GM12875 (cell line): ENCODE results near the gene BMP2K.

Source experiments
- H3K4me3 ChIP-seq: one replicate; pipeline ENCODE4 v1.5.1; 2011; ENCODE audit warnings: low read depth, low read length, control low read depth
- TF ChIP-seq, protein P1 (sequence below): IDR thresholded peaks from 2 replicates; pipeline ENCODE4 v1.5.1; 2011; ENCODE audit warnings: low read depth, mild to moderate bottlenecking, control low read depth, inconsistent platforms, low read length, moderate library complexity, borderline replicate concordance; ENCODE audit not compliant: insufficient read depth

The BMP2K gene

GRCh38 chr4:78800965-78801364 lies 24.8 kb downstream of the BMP2K start:
- TF ChIP-seq, protein P1, sequence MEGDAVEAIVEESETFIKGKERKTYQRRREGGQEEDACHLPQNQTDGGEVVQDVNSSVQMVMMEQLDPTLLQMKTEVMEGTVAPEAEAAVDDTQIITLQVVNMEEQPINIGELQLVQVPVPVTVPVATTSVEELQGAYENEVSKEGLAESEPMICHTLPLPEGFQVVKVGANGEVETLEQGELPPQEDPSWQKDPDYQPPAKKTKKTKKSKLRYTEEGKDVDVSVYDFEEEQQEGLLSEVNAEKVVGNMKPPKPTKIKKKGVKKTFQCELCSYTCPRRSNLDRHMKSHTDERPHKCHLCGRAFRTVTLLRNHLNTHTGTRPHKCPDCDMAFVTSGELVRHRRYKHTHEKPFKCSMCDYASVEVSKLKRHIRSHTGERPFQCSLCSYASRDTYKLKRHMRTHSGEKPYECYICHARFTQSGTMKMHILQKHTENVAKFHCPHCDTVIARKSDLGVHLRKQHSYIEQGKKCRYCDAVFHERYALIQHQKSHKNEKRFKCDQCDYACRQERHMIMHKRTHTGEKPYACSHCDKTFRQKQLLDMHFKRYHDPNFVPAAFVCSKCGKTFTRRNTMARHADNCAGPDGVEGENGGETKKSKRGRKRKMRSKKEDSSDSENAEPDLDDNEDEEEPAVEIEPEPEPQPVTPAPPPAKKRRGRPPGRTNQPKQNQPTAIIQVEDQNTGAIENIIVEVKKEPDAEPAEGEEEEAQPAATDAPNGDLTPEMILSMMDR, result no peak
- H3K4me3 ChIP-seq, result no peak overlapping the region

DNA sequence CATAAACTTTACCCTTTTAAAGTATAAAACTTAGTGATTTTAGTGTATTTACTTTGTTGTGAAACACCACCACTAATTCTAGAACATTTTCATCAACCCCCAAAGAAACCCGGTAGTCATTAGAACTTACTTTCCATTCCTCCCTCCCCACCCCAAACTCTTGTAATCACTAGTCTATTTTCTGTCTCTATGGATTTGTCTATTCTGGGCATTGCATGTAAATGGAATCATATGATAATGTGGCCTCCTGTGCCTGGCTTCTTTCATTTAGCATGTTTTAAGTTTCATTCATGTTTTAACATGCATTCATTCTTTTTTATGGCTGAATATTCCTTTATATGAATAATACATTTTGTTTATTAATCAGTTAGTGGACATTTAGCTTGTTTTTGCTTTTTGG lies 27.8 kb downstream of the BMP2K start:
- no peak overlapping the region for H3K4me3 ChIP-seq
- TF ChIP-seq, protein P1, result no peak

DNA sequence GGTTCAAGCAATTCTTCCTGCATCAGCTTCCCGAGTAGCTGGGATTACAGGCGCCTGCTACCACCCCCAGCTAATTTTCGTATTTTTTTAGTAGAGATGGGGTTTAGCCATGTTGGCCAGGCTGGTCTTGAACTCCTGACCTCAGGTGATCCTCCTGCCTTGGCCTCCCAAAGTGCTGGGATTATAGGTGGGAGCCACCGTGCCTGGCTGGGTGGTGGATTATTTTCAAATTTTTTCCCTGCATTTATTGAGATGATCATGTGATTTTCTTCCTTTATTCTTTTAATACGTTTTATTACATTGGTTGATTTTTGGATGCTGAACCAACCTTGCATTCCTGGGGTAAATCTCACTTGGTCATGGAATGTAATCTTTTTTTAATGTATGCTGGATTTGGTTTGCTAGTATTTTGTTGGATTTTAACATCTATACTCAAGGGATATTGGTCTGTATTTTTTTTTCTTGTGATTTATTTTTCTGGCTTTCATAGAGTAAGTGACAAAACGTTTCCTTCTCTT lies 30.9 kb downstream of the BMP2K start:
- no peak overlapping the region for H3K4me3 ChIP-seq
- TF ChIP-seq, protein P1, result no peak

DNA sequence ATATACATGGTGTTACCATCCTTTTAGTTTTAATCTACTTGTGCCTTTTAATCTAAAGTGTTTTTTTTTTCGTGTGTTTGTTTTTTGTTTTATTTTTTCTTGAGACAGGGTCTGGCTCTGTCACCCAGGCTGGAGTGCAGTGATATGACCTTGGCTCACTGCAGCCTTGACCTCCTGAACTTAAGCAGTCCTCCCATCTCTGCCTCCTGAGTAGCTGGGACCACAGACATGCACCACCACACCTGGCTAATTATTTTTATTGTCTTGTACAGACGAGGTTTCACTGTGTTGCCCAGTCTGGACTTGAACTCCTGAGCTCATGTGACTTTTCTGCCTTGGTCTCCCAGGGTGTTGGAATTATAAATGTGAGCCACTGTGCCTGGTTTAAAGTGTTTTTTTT lies 33.1 kb downstream of the BMP2K start:
- TF ChIP-seq, protein P1, result no peak
- no peak overlapping the region for H3K4me3 ChIP-seq

DNA sequence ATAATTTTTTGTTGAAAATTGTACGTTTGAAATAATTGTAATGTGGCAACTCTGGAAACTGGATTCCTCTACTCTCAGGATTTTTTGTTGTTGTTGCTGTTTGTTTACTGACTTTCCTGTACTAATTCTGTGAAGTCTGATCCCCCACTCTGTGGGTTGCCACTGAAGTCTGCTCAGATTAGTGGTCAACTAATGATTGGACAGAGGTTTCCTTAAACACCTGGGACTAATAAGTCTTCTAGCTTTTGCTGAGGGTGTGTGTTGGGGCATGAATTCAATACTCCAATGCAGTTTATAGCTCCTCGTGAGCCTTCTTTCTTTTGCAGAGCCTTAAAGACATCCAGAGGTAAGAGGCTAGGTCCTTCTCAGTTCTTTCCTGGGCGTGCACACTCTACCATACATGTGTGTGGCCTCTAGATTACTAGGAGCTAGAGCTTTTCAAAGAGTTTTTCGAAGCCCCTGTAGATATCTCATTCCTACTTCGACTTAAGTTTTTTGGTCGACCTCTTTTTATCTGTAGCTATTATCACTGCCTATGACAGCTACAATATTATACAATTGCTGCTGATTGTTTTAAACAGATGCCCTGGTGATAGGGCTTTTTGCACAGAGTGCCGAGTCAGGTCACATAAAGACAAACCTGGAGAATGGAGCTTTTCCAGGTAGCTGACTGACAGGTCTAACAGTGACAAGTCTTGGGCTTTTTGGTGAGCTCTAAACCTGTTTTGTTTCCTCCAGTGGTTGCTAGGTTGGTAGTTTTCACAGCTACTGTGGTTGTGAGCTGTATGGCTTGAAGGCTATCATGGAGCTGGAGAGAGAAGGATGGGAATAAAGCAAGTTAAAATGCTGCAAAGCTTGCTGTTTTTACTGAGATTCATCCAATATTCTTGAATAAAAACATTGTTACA lies 34.0 kb downstream of the BMP2K start:
- TF ChIP-seq, protein P1, result no peak
- no peak overlapping the region for H3K4me3 ChIP-seq

GRCh38 chr4:78811034-78811433 lies 34.9 kb downstream of the BMP2K start:
- H3K4me3 ChIP-seq, result no peak overlapping the region
- TF ChIP-seq, protein P1, result no peak
